GM19463 (cell line): Measurements from ENCODE around the gene ALMS1.
"Not testable (repeated sequence)": the region's sequence is repeated elsewhere in the genome, so short reads cannot be mapped to it uniquely, and the experiment has no call there.

Source experiments
- ATAC-seq: cut with Tn5 transposase; IDR thresholded peaks from one replicate; pipeline ENCODE4 v1.9.1; 2021; ENCODE audit warnings: mild to moderate bottlenecking, moderate library complexity; ENCODE audit not compliant: unreplicated experiment

Gene ALMS1

DNA sequence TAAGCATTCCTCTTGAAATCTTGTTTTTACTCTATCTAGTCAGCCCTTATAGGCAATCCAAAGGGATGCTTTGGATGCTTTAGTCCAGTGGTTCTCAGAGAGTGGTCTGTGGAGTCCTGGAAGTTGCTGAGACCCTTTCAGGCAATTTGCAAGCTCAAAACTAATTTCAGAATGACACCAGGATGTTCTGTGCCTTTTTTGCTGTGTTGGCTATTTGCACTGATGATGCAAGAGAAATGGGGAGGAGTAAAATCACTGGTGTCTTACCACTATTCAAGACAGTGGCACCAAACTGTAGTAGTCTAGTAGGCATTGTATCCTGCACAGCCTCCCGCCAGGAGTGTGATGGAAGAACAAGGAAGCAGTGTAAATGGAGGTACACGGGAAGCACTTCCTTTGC is 219.0 kb downstream of the ALMS1 start:
- ATAC-seq: not testable (repeated sequence)

DNA sequence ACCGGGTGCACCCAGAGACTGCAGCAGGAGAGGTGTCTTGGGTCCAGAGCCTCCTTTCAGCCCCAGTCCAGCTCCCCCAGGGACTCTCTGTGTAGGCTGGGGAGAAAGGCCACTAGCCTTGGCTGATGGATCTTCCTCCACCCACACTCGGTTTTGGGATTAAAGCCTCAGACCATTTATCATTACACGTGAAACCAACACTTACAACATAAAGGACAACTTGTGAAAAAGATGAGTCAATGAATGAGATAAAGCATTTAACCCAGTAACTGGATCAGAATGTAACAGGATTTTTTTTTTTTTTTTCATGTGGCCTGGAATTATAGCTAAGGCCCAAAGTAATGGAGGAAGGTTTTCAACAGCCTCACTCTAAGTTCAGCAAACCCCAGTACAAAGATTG is 224.5 kb downstream of the ALMS1 start:
- ATAC-seq: no peak

DNA sequence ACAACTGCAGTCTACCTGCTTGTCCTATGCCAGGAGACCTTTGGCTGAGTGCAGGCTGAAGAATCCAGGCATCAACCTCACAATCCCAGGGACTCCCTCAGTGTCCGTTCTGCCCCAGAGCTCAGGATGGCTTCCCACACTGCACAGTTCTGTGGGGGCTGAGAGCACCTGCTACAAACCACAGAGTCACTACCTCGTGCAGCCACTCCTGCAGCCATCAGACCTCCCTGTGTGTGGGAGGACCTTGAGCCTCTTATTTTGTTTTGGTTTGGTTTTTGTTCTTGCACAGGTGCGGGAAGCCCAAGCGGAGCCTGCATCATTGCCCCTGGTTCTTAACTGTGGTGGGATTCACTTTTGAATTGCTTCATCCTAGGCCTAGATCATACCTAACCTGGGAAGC is 225.6 kb downstream of the ALMS1 start:
- peak; percentile 52 for ATAC-seq

DNA sequence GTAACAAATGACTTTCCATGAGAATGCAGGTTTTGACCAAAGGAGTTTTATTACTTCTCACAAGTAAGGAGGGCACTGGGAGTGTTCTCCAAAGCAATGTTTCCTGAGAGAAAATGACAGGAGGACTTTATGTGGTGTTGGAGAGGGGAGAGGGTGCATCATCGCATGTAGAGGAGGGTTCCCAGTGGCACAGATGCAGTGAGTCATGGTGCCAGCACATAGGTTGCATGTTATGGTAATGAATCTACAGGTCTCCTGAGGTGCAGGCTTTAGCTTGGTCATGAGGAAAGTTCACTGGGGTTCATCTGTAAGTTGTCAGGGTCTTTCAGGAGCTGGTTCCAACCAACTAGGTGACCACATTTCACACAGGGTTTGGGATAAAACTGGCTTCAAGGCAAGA is 226.2 kb downstream of the ALMS1 start:
- no peak for ATAC-seq

DNA sequence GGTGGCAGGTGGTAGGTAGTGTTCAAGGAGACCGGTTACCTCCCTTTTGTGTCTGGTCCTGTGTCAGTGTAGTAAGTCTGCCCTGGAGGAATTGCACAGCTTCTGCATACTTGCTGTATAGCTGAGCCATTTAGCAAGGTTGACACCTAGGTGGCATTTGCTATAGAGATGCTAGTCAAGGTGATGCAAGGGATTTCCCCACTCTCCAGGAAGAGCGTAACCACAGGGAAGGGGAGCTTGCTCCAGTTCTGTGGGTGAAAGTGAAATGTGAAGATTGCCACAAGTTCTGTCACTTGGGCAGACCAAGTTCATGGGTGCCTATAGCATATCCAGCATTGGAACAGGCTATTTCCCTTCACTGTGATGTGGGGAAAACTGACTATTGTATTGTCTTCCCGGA is 228.5 kb downstream of the ALMS1 start:
- ATAC-seq: peak; percentile 41

DNA sequence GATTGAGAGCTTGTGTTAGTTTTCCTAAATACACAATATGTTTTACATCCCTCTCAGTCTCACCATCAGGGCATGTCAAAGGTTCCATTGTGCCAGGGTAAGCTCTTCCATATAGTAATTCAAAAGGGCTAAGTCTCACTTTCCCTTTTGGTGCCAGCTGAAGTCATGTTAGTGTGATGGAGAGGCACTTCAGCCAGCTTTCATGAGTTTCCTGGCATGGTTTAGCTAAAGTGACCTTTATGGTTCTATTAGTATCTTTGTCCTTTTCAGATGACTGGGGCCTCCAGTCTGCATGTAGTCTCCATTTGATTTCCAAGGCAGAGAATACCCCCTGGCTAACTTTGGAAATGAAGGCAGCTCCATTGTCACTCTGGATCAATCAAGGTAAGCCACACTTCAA is 229.4 kb downstream of the ALMS1 start:
- no peak for ATAC-seq

DNA sequence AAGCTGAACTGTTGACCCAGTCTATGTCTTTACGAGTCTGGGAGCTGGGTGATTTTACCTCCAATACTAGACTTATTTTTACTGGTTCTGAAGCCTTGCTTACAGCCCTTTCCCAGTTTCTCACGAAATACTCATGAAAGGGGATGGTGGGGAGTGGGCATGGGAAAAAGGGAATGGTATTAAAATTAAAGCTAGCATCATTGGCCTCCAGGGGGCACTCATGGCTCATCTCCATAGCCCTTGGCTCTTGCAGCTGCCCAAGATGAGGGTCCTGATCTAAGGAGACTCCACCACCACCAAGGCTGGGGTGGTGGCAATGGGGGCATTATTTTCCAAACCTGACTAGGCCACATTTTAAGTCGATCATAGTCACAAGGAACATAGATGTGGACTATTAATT is 234.3 kb downstream of the ALMS1 start:
- ATAC-seq: not testable (repeated sequence)

DNA sequence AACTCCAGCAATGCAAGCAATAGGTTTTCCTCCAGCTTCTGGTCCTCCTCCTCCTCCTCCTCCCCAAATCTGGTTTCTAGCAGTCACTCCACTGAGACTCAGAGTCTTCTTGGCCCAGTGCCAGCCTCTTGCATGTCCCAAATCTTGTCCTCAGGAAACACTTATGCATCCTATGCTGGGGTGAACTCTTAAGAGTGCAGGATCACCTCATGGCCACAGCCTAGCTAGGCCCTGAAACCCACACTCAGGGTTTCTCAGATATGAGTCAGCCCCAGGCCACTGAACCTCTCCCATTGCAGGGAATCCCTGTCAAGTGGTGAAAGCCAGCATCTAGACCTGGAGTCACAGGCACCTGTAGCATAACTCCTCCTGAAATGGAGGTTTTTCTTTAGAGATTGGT is 238.4 kb downstream of the ALMS1 start:
- not testable (repeated sequence) for ATAC-seq

DNA sequence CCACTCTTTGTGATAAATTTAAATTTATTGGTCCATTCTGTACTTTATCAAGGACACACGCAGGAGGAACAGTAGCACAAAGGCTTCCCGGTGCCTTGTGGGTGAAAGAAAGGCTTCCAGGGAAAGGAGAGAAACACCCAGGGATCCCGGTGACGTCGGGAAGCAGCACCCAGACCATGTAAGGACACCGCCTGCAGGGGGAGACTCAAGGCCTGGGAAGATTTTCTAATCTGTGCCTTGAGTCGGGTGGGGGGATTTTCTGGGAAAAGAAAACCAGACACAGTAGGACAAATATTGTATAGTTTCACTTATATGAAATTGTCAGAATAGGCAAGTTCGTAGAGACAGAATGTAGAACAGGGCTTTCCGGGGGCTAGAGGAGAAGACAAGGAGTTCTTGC is 239.0 kb downstream of the ALMS1 start:
- ATAC-seq: not testable (repeated sequence)

DNA sequence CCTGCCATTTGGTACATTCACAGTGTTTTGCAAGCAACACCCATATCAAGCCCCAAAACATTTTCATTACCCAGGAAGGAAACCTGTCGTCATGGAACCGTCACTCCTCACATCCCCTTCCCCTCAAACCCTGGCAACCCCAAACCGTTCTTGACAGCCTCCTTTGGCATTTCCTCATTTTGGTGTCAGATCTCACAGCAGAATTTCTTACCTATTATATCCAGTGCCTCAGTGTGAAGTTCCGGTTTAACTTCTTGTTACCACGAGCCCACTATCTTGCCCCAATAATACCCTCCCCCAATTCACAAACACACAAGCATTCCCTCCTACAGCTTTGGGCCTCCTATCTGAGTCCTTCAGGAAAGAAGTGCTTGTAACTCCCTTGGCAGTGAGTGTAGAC is 240.6 kb downstream of the ALMS1 start:
- not testable (repeated sequence) for ATAC-seq

DNA sequence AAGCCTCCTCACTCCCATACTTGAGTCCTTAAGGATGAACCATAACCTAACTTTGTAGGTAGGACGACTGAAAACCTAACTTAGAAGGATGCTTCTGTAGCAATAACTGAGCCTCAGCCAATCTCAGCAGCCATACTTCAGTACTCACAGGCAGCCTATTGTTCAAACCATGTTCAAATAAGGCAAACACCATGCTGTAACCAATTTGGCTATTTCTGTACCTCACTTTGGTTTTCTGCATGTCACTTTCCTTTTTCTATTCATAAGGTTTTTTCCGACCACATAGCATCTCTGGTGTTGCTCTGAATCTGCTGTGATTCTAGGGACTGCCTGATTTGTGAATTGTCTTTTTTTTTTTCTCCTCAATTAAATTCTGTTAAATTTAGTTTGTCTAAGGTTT is 242.9 kb downstream of the ALMS1 start:
- ATAC-seq: peak; percentile 74

DNA sequence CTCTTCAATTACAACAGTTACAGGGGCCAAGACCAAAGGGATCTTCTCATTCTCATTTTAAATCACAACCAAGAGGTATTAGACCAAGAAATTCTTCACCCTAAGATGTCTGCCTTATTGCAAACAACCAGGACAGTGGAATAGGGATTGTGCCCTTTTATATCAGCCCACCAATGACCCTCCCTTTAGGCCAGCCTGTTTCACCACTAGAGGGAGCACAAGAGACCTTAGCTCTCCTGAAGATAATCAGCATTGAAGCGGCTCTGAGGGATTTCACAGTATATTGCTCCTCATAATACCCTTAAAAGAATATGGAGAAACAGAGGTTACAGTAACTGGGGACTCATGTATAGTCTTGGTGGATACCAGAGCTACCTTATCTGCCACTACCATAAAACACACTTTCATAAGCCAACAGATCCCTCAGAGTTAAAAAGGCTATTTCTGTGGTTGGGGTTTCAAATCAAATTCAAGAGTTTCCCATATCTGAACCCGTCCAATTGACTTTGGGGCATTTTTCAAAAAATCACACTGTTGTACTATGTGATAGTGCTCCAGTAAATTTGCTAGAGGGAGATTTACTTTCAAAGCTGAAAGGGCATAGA is 245.1 kb downstream of the ALMS1 start:
- peak; percentile 69 for ATAC-seq

DNA sequence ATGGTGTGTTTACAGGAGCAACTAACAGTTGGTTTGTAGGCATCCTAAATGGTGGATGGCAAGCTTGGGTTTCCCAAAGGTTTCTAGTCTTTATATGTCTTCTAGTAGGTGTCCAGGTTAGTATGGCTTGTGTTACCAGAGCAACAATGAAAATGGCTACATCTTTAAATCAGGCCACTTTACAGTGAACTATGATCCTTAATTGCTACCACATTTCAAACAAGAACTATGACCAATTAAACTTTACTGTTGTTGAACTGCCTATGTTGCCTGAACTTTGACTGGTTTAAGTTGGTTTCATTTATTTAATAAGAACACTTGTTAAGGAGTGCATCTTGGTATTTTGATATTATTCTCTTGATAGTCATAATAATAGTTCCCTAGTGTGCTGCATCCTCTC is 251.3 kb downstream of the ALMS1 start:
- ATAC-seq: not testable (repeated sequence)

DNA sequence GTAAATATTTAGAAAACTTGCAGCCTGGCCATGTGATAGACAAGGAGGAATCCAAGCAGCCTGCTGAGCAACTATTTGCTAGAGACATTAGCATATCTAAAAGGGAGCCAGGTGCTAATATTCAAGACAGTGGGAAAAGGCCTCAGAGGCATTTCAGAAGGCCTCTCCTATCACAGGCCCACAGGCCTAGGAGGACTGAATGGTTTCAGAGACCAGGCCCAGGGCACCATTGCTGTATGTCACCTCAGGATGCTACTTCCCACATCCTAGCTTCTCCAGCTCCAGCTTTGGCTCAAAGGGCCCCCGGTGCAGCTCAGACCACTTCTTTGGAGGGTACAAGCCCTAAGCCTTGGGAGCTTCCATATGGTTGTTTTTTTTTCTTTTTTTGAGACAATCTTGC is 252.8 kb downstream of the ALMS1 start:
- ATAC-seq: no peak

DNA sequence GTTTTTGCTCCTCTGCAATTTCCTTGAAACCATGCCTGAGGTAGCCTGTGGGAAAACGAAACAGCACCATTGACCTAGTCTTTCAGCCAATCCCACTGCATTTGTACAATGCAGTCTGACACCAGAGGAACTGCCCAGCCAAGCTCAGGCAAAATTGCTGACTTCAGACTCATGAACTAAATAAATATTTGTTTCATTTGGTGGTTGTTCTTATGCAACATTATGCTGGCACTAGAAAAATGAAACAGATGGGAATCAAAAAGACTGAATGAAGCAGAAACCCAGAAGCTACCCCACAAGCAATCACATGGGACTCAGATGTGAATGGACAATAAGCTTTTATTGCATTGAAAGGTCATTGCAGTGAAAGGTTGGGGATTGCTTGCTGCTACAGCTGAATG is 254.9 kb downstream of the ALMS1 start:
- ATAC-seq: no peak

DNA sequence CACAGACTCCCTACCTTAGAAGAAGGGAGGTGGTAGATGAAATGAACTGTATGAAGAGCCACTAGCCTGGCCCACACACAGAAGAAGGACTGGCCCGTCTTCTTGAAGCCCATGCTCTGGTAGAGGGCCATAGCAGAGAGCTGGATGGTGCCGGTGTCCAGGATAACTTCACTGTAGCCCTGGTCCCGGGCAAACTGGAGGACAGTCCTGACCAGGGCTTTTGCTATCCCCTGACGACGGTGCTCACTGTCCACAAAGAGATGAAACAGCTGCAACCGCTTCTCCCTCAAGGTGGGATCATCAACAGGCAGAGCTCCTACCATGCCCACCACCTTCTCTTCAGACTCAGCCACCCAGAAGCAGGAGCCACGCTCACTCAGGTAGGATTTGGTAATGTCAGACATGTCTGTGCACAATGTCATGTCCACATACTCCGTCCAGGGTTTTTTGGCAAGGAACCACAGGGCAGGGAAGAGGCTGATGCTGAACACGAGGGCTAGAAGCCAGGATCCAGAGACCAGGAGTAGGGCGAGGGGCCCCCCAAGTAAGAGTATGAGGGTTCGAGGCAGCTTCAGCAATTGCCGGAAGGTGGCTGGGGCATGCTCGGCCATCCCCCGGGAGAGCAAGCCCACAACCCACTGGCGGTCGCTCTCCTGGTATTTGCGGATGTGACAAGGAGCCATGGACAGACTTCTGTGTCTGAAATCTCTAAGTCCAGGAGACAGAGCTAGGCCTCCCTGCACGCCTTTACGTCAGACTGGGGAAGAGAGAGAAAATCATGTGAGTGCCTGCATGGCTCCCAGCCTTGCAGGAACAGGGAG is 255.5 kb downstream of the ALMS1 start:
- ATAC-seq: no peak

DNA sequence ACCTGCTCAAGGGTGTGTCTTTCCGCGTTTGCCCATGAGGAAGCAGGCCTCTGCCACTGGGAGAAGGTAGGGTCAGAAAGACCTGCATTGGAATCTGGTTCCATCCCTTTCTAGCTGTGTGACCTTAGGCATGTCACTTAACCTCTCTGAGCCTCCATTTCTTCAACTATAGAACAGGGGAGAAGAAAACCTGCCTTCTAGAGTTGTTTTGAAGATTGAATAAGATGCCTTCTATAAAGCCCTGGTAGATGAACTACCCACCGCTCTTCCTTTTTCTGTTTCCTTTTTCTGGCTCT is 256.1 kb downstream of the ALMS1 start:
- ATAC-seq: no peak

DNA sequence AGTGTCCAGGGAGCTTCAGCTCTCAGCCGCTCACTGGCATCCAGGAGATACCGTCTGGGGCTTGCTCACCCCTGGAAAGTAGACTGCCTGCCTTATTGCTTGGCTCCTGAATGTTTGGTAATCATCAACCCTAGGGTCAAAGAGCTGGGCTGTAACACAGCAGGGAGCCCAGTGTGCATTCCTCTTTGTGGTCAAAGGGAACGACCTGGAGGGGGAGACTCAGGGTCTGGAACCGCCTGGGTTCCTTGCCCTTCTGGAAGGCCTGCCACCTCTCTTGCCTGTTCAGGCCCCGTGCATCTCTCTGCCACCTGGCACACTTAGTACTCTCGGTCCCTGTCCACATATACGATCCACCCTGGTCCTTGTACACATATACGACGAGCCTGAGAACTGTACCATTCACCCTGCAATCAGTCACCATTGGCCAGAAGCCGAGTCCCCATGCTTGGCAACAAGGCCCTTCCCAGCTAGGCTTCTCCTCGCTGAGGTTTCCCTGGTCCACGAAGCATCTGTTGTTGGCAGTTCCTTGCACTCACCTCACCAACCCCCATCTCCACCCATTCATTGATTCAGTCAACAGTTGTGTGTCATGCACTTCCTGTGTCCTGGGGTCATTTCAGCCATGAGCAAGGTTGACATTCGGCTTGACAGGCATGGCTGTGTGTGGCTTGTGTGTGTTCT is 256.8 kb downstream of the ALMS1 start, which contains the start of gene NAT8:
NAT8 (minus strand) TSS at position 85 of the 681 bp plus-strand sequence. CDS start 794 bp downstream, outside the sequence.
- ATAC-seq: no peak

DNA sequence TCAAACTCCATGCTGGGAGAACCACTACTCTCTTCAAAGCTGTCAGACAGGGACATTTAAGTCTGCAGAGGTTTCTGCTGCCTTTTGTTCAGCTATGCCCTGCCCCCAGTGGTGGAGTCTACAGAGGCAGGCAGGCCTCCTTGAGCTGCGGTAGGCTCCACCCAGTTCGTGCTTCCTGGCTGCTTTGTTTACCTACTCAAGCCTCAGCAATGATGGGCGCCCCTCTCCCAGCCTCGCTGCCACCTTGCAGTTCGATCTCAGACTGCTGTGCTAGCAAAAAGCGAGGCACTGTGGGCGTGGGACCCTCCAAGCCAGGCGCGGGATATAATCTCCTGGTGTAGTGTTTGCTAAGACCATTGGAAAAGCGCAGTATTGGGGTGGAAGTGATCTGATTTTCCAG is 262.1 kb downstream of the ALMS1 start:
- not testable (repeated sequence) for ATAC-seq

DNA sequence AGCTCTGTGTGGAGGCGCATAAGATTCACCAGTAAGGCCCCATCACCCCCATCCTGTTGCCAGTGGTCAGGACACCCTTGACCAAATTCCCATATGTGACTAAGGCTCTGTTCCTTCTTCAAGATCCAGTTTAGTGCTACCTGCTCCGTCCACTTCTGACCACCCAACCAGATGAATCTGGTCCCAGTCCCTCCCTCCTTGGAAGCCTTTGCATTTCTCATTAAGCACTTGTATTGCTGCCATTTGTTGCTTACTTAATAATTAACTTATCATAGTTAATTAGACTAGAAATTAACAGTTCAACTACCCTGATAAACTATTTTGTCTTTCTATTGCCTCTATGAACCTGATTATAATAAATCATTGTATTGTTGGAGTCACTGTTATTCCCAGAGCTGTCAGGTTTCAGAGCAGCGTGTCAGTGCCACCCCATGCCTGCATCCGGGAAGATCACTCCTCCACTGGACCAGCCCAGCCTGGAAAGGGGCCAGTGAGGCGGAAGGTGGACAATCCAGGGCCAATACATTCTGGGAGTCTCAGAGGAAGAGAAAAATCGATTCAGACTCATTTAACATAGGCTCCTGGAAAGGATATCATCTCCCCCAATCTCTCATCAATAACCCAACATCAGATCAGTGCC is 266.1 kb downstream of the ALMS1 start:
- no peak for ATAC-seq

DNA sequence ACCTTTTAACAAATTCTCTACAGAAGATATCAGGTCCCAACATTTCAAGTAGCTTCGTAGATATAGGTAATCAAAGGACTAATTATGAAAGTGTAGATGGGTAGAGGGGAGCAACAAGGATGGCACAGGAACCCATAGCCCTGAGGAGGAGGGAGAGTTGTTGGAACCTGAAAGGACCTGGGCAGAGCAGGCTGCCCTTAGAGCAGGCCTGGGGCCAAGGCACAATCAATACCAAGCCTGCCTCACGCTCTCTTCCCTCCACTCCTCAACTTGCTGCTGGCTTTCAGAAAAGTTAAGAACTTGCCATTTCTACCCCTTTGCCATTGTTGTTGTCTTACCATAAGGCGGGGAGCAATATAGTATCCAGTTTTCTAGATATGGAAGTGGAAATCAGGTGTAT is 266.7 kb downstream of the ALMS1 start:
- ATAC-seq: no peak

DNA sequence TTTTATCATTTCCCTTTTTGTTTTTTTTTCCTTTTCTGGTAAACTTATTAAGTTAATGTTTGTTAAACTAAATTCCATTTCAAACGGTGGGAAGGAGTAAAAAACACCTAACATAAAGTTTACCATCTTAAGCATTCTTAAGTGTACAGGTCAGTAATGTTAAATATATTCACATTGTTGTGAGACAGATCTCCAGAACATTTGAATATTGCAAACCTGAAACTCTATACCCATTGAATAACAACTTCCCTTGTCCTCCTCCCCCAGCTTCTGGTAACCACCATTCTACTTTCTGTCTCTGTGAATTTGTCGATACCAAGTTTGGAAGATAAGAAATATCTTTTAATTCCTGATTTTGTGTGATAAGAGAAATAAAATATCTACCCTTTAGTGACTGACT is 268.5 kb downstream of the ALMS1 start:
- ATAC-seq: no peak
